Stimulated activated CD8-positive, alpha-beta memory T cell treated with anti-CD3 and anti-CD28 coated beads, Interleukin-7, amount 100 ng/mL, for 24 hours (primary cell): ENCODE results near the gene CACNG5.

ENCODE experiments used
- DNase-seq: peaks from one replicate; pipeline ENCODE4 v3.0.0-alpha.2; 2020; ENCODE audit warnings: low read depth

Gene CACNG5

GRCh38 chr17:66822009-66822408 is 12.9 kb upstream of the CACNG5 start:
- DNase-seq: no peak

- no peak for DNase-seq
These were observed 8.1 kb upstream of the CACNG5 start for GRCh38 chr17:66826856-66827255.

GRCh38 chr17:66829386-66829864 is 5.5 kb upstream of the CACNG5 start:
- no peak for DNase-seq

- no peak for DNase-seq
These were observed 5.0 kb upstream of the CACNG5 start for GRCh38 chr17:66829883-66830282.

- DNase-seq: no peak
These were observed 4.5 kb upstream of the CACNG5 start for GRCh38 chr17:66830451-66830850.

- no peak for DNase-seq
These were observed 3.3 kb upstream of the CACNG5 start for GRCh38 chr17:66831383-66832210.

GRCh38 chr17:66833201-66833600 is 1.7 kb upstream of the CACNG5 start:
- DNase-seq: no peak

GRCh38 chr17:66834426-66834918 is 445 bp upstream of the CACNG5 start:
- DNase-seq: no peak

GRCh38 chr17:66835476-66835875 is 559 bp downstream of the CACNG5 start:
- DNase-seq: no peak

- no peak for DNase-seq
These were observed 1.4 kb downstream of the CACNG5 start for GRCh38 chr17:66836063-66837005.

GRCh38 chr17:66837226-66837625 is 2.3 kb downstream of the CACNG5 start:
- DNase-seq: no peak

GRCh38 chr17:66837885-66838665 is 3.2 kb downstream of the CACNG5 start:
- DNase-seq: no peak

GRCh38 chr17:66839616-66840015 is 4.7 kb downstream of the CACNG5 start:
- no peak for DNase-seq

- DNase-seq: no peak
These were observed 5.1 kb downstream of the CACNG5 start for GRCh38 chr17:66840061-66840460.

GRCh38 chr17:66841328-66841727 is 6.4 kb downstream of the CACNG5 start:
- DNase-seq: no peak

GRCh38 chr17:66841744-66842143 is 6.8 kb downstream of the CACNG5 start:
- DNase-seq: no peak

GRCh38 chr17:66842505-66842904 is 7.6 kb downstream of the CACNG5 start:
- DNase-seq: no peak

GRCh38 chr17:66842959-66843358 is 8.0 kb downstream of the CACNG5 start:
- no peak for DNase-seq

GRCh38 chr17:66843627-66844026 is 8.7 kb downstream of the CACNG5 start:
- DNase-seq: no peak

- DNase-seq: no peak
These were observed 12.8 kb downstream of the CACNG5 start for GRCh38 chr17:66847704-66848103.

GRCh38 chr17:66848496-66848895 is 13.6 kb downstream of the CACNG5 start:
- DNase-seq: no peak
